ENCODE results near the gene ETV2.
A peak's percentile ranks its signal among the peaks of the same experiment; 100 is the strongest.

ETV2 gene

DNA sequence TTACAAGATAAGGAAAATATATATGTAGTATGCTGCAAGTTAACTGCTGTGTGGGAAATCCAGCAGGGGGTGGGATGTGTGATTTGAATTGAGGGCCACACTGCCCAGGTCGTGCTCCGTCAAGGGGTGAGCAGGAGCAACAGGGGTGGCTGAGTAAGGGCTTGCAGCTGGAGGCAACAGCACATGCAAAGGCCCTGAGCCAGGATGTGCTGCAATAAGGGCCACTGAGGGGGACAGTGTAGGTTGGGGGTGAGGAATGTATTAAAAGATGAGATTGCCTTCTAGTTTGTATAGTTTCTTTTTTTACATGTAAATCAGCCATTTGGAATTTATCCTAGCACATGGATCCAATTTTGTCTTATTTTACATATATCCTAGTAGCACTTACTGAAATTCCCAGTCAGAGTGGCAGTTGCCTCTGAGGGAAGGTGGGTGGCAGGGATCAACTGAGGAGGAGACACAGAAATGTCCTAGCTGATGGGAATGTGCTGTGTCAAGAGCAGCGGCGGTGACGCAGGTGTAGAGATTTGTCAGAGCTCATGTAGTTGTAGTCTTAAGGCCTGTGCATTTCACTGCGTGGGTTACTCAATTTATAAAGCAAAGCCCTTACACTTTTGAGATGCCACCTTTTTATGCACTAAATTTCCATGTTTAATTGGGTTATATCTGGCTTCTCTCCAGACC lies 18.1 kb upstream of the ETV2 start:
- DNase-seq (ENCODE audit: low read depth): no peak
- in situ Hi-C loops (cut with HindIII; ENCODE audit: low sequenced_read_pairs): no loop called here
- TF ChIP-seq, protein P1, sequence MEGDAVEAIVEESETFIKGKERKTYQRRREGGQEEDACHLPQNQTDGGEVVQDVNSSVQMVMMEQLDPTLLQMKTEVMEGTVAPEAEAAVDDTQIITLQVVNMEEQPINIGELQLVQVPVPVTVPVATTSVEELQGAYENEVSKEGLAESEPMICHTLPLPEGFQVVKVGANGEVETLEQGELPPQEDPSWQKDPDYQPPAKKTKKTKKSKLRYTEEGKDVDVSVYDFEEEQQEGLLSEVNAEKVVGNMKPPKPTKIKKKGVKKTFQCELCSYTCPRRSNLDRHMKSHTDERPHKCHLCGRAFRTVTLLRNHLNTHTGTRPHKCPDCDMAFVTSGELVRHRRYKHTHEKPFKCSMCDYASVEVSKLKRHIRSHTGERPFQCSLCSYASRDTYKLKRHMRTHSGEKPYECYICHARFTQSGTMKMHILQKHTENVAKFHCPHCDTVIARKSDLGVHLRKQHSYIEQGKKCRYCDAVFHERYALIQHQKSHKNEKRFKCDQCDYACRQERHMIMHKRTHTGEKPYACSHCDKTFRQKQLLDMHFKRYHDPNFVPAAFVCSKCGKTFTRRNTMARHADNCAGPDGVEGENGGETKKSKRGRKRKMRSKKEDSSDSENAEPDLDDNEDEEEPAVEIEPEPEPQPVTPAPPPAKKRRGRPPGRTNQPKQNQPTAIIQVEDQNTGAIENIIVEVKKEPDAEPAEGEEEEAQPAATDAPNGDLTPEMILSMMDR (IDR thresholded peaks at IDR 0.05; ENCODE audit: low read depth, low read length, missing control alignments): no peak
- H3K4me3 ChIP-seq (ENCODE audit: low read depth, low read length): no peak overlapping the region

DNA sequence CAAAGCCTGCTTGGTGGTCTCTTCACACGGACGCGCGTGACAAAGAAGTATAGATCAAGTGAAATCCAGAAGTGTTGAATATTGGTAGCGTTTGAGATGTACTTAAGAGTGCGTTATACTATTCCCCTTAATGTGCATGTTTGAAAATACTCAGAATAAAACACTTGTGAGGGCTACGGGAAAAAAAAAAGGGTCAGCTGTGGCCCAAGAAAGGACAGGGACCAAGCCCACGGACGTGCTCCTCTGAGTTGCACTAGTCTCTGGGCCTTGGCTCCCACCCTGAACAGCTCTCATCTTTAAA lies 13.3 kb upstream of the ETV2 start:
- TF ChIP-seq, protein P1 (IDR thresholded peaks at IDR 0.05; ENCODE audit: low read depth, low read length, missing control alignments): no peak
- in situ Hi-C loops (cut with HindIII; ENCODE audit: low sequenced_read_pairs): no loop called here

DNA sequence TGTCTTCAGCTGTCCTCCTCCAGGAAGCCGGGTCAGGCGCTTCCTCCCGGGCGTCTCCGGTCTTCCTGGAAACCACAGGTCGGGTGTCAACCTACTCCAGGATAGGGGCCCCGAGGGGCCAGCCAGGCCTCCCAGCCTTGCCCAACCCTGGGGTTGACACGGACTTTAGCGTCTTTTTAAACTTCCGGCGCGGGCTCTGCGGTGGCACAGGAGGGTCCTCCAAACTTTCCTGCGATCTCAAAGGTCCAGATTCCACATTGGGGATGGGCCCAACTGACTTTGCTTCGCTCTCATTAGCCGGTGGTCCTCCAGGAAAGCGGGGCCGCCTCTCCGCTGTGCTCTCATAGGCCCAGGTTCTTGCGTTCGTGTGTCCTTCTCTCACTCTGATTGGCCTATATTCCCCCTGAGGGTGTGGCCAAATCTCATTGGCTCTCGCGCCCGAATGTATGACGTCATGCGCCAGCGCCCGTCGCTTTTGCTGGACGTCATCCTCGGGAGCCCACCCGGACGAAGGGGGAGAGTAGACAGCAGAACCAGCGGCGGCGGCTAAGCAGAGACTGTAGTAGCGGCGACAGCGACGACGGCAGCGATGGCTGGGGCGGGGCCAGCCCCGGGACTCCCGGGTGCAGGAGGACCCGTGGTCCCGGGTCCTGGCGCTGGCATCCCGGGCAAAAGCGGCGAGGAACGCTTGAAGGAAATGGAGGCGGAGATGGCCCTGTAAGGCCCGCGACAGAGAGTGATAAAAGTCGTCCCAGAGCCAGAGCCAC lies 12.8 kb upstream of the ETV2 start, which contains the start of gene RBM42:
Gene RBM42 (plus strand): TSS at position 472 of the 767 bp plus-strand sequence. CDS start 118 bp downstream, at position 590.
- TF ChIP-seq, protein P1 (IDR thresholded peaks at IDR 0.05; ENCODE audit: low read depth, low read length, missing control alignments): no peak
- DNase-seq (ENCODE audit: low read depth): peak; percentile 98
- in situ Hi-C loops (cut with HindIII; ENCODE audit: low sequenced_read_pairs): no loop called here

More for the DNA sequence above, 13.3 kb upstream of the ETV2 start:
- DNase-seq (ENCODE audit: low read depth): no peak
- peak overlapping the region; percentile 92 for H3K4me3 ChIP-seq (ENCODE audit: low read depth, low read length)

DNA sequence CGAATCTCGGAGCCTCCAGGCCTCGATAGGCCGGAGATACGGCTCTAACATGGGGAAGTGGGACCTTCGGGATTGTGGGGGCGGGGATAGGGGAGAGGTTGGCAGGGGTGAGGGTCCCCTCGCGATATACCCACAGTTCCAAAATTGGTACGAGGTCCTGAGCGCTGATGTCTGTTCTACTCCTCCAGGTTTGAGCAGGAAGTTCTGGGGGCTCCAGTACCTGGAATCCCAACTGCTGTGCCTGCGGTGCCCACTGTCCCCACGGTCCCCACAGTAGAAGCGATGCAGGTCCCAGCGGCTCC lies 12.3 kb upstream of the ETV2 start:
- TF ChIP-seq, protein P1 (IDR thresholded peaks at IDR 0.05; ENCODE audit: low read depth, low read length, missing control alignments): no peak
- no peak for DNase-seq (ENCODE audit: low read depth)
- H3K4me3 ChIP-seq (ENCODE audit: low read depth, low read length): peak overlapping the region; percentile 92
- in situ Hi-C loops (cut with HindIII; ENCODE audit: low sequenced_read_pairs): no loop called here

More for the DNA sequence above, 12.8 kb upstream of the ETV2 start, which contains the start of gene RBM42:
- H3K4me3 ChIP-seq (ENCODE audit: low read depth, low read length): peak within 1 kb of the TSS; percentile 92

DNA sequence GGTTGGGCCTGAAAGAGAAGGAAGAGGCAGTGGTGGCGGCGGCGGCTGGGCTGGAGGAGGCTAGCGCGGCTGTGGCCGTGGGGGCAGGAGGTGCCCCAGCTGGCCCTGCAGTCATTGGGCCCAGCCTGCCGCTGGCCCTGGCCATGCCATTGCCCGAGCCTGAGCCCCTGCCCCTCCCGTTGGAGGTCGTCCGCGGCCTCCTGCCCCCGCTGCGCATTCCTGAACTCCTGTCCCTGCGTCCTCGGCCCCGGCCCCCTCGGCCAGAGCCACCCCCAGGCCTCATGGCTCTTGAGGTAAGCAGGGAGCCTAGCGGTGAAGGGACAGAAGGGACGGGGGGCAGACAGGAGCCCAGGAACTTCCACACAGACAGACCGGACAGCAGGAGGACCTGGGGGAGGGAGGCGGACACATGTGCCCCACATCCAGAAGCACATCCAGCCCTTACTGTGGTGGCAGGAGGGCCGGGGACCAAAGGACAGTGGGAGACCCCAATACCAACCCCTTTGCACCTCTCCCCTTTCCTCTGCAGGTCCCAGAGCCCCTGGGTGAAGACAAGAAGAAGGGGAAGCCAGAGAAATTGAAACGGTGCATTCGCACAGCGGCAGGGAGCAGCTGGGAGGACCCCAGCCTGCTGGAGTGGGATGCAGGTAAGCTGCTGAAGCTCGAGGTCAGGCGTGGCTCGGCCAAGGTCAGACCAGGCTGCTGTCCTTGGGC lies 7.7 kb upstream of the ETV2 start:
- H3K4me3 ChIP-seq (ENCODE audit: low read depth, low read length): no peak overlapping the region
- DNase-seq (ENCODE audit: low read depth): no peak
- in situ Hi-C loops (cut with HindIII; ENCODE audit: low sequenced_read_pairs): no loop called here
- TF ChIP-seq, protein P1 (IDR thresholded peaks at IDR 0.05; ENCODE audit: low read depth, low read length, missing control alignments): no peak

DNA sequence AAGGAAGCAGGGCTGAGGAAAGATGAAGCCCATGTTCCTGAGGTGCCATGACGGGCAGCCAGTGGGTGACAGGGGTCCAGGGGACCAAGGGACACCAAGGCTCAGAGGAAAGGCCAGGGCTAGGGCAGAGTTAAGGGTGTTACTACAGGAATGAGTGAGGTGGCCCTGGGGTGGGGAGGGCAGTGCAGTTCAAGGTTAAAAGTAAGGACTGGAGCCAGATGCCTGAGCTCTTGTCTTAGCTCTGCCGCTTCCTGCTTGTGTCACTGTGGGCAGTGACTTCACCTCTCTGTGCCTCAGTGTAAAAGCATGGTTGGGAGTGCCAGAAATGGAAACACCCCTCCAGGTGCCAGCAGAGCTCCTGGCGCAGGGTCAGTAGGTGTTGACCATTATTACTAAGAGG lies 4.9 kb upstream of the ETV2 start:
- no peak for DNase-seq (ENCODE audit: low read depth)
- TF ChIP-seq, protein P1 (IDR thresholded peaks at IDR 0.05; ENCODE audit: low read depth, low read length, missing control alignments): no peak
- in situ Hi-C loops (cut with HindIII; ENCODE audit: low sequenced_read_pairs): no loop called here

More for the DNA sequence above, 4.9 kb upstream of the ETV2 start:
- no peak overlapping the region for H3K4me3 ChIP-seq (ENCODE audit: low read depth, low read length)

Measured in astrocyte of the cerebellum (primary cell).